HG03159 (cell line): Measurements from ENCODE around the gene THOC1.
"Not testable (repeated sequence)": the region's sequence is repeated elsewhere in the genome, so short reads cannot be mapped to it uniquely, and the experiment has no call there.

ENCODE experiments used
- ATAC-seq: cut with Tn5 transposase; IDR thresholded peaks from one replicate; pipeline ENCODE4 v1.9.1; 2021; ENCODE audit warnings: mild to moderate bottlenecking, moderate library complexity; ENCODE audit not compliant: unreplicated experiment

Gene THOC1, protein sequence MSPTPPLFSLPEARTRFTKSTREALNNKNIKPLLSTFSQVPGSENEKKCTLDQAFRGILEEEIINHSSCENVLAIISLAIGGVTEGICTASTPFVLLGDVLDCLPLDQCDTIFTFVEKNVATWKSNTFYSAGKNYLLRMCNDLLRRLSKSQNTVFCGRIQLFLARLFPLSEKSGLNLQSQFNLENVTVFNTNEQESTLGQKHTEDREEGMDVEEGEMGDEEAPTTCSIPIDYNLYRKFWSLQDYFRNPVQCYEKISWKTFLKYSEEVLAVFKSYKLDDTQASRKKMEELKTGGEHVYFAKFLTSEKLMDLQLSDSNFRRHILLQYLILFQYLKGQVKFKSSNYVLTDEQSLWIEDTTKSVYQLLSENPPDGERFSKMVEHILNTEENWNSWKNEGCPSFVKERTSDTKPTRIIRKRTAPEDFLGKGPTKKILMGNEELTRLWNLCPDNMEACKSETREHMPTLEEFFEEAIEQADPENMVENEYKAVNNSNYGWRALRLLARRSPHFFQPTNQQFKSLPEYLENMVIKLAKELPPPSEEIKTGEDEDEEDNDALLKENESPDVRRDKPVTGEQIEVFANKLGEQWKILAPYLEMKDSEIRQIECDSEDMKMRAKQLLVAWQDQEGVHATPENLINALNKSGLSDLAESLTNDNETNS

DNA sequence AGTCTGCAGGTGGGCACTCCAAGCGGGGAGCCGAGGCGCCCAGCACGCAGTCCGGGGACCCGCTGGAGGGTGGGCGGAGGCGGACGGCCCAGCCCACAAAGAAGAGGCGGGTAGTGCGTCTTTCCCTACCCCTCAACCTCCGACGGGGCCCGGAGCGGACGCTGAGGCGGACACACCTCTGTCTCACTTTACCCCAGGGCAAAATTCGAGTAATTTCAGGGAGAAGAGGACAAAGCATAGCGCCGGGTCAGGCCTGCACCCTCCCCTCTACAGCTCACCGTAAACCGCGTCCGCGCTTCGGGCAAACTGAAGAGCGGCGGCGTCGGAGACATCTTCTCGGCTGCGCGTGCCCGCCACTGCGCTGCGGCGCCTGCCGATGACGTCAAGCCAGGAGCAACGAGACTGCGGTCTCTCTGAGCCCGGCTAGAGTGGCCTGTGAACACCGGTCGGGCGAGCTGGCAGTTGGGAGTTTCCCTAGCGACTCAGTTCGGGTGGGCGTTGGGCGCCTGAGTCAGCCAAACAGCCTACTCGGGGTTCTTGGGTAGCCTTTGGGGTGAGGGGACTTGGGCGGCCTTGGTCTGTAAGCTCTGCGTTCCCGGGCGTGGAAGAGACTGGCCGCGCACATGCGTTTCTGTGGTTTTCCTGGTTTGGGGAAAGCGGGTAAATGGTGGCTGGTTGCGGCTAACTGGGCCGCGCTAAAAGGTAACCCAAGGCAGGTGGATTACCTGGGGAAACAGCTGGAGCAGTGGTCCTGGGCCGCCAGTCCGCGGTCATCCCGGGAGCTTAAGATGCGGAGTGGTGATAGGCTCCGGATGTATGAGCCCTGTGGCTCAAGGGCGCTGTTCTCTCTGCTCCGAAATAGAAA is at the start of gene THOC1:
Gene THOC1, minus strand, starts transcription at position 360 of the 865 bp plus-strand sequence. Its CDS starts 28 bp downstream, at position 332.
- peak; percentile 91 for ATAC-seq

DNA sequence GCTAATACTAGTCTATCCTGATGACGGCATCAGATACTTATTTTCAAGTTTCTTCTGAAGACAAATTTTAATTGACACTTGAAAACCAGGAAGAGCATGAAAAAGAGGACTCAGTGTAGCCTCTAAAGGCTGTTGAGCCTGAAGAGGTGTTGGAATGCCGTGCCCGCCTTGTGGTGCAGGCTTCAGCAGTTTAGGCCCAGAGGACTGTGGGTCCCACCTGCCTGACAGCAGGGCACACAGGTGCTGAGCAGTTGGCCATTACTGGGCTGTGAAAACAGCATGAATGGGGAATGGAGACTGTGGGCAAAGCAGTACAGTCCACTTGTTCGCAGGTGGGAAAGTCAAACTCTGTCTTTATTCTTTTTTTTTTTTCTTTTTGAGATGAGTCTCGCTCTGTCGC is 49.8 kb upstream of the THOC1 start:
- no peak for ATAC-seq

DNA sequence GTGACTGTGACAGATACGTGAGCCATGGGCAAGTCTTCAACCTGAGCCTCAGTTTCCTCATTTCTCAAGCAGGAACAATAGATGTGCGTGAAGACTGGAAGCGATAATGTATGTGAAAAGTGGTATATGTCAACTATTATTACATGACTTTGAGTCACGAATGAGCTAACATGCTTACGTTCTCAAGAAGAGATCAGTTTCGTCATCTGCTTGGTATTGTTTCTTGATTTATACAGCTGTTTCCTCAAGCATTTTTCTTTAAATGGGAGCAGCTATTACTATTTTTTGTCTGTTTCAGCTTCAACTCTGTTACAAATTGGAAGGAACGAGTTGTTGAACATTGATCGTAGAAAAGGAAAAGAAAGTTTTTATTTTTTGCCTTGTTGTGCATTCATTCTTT is 48.5 kb upstream of the THOC1 start:
- no peak for ATAC-seq

DNA sequence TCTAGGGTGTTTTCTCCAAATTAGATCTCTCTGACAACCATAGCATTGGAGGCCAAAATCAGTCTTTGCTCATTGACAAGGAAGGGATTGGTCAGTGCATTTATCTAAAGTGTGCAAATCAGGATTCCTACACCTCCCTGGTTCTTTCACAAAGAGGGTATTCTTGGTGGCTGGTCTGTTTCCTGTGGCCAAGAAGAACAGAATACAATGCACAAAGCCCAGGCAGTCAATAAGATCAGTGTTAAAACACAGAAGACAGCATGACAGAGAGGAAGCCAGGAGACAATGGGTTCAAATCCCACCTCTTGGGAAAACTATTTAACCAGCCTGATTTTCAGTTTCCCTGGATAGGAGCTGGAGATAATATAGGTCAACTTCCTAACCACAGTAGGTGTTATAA is 46.1 kb upstream of the THOC1 start:
- ATAC-seq, result no peak

DNA sequence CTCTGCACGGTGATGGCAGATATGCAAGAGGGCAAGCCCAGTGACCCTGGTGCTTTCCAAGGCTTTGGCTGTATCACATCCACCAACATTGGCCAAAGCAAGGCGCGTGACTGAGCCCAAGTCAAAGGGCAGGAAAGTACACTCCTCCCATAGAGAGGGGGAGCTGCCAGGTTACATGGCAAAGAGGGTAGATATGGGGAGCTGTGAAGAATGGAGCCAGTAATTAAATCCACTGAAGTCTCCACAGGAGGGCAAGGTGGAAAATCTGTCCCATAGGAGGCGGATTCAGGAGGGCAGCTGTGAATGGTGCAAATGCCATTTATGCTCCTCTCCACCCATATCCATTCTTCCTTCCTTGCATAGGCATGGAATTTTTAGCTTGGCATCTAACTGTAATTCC is 44.6 kb upstream of the THOC1 start:
- no peak for ATAC-seq

DNA sequence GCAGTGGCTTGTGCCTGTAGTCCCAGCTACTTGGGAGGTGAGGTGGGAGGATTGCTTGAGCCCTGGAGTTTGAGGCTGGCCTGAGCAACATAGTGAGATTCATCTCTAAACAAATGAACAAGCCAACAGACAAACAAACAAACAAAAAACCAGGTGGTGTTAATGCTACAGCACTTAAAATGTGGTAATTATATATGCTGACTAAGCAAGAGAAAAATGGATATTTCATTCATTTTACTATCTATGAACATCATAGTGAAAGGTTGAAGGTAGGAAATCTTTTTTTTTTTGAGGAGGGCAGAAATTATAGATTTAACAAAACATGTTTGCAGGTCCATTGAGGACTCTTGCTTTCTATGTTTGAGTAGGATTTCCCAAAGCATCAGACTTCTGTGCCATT is 42.2 kb upstream of the THOC1 start:
- ATAC-seq, result no peak

DNA sequence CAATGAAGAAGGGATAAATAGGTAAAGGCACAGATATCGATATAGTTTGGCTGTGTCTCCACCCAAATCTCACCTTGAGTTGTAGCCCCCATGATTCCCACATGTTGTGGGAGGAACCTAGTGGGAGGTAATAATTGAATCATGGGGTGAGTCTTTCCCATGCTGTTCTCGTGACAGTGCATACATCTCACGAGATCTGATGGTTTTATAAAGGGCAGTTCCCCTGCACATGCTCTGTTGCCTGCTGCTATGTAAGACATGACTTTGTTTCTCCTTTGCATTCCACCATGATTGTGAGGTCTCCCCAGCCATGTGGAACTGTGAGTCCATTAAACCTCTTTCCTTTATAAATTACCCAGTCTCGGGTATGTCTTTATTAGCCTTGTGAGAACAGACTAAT is 40.2 kb upstream of the THOC1 start:
- ATAC-seq, result not testable (repeated sequence)

DNA sequence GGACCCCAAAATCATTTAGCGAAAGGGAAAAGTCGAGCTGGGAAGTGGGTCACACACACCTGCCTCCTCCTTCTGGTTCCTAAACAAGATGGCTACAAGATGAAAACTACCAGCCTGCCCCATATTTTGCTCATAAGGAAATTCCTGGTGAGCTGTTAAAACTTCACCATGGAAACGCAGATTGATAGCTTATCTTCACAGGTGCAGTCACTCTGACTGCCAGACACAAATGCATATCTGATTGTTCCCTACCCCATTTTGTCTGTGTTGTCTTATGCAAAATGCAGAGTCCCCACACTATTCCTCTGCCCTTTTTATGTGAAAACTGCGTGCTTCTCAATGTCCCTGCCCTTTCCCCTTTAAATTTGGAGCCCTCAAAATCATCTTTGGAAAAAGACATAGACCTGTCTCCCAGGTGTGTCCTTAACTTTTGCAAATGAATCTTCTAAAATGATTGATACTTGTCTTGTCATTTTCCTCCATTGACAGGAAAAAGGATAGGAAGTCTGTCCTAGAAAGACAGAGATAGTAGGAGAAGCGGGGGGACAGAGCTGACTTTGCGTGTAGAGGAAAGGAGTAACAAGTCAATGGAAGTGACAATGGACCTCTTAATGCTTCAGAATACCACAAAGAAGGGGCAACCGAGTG is 38.9 kb upstream of the THOC1 start:
- no peak for ATAC-seq

DNA sequence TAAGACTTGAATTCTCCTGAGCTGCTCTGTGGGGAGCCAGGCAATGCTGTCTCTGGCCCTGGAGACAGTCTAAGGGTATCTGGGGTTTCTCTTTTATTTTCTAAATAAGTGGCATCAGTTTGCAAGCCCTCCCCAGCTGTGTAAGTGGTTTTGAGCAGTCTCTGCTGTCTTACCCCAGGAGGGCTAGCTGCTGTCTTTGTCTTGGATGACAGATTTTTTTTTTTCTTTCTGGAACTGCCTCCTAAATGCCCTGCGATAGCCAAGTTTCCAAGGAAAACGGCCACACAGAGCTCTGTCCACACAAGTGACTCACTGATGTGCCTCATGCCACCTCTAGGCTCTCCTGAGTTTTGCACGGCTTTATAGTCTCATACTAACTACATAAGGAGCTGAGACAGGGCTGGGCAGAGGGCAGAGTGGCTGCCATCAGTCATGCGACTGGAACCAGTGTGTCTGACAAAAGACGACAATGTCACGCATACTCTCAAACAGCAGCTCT is 37.2 kb upstream of the THOC1 start:
- no peak for ATAC-seq

DNA sequence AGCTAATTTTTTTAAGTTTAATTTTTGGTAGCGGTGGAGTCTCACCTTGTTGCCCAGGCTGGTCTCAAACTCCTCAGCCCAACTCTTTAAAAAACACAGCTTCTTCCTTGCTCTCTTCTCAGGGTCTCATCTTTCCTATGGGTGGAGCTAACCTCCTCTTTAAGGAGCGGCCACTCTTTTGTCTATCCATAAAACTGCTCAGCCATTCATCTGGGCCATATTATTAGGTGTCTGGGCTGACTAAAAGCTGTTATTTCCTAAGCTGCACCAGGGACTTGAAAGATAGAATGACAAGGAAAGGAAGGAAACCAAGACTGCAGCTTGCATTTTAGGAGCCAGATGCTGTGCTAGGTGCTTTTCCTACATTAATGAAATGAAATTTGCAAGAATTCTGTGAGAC is 35.8 kb upstream of the THOC1 start:
- no peak for ATAC-seq

DNA sequence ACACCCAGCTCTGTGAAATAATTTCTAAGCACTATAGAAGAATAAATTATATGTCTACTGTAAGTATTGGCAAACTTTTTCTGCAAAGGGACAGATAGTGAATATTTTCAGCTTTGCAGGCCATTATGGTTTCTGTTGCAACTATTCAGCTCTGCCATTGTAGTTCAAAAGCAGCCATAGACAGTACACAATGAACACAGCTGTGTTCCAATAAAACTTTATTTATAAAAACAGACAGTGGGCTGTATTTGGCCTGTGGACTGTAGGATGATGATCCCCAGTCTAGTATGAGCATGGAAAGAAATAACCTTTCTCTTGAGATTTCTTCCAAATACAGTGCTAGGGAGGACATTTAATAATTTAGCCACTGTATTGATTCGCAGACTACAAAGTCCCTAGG is 35.2 kb upstream of the THOC1 start:
- no peak for ATAC-seq

DNA sequence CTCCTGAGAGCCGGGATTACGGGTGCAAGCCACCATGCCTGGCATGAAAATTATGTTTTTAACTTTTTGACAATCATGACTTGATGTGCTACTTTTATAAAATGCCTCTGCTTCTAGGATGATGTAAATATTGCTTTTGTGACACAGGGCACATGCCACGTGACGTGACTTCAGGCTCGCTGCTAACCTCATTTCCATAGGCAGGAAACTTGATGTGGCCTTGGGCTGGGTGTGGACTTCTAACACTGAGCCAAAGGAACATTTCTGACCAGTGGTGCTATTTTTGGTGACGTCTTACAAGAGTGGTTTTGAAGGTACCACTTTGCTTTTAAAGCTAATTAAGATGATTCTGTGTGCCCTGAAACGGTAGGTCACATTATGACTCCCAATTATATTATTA is 34.2 kb upstream of the THOC1 start:
- no peak for ATAC-seq

DNA sequence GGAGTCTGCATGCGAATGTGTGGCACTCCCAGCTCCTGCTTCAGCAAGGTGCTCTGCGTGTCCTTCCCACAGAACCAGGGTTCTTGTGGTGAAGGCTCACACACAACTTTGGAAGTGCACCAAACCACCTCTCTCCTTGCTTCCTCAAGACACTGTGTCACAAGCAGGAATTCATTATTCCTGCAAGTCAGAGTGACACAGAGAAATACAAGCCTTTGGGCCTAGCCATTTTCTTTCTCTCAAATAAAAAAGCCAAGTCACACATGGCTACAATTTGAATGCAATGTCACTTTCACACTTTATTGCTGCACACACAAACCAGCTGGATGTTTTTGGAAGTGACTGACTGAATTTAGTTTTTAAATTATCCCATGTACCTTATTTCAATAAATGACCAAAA is 30.1 kb upstream of the THOC1 start:
- no peak for ATAC-seq

DNA sequence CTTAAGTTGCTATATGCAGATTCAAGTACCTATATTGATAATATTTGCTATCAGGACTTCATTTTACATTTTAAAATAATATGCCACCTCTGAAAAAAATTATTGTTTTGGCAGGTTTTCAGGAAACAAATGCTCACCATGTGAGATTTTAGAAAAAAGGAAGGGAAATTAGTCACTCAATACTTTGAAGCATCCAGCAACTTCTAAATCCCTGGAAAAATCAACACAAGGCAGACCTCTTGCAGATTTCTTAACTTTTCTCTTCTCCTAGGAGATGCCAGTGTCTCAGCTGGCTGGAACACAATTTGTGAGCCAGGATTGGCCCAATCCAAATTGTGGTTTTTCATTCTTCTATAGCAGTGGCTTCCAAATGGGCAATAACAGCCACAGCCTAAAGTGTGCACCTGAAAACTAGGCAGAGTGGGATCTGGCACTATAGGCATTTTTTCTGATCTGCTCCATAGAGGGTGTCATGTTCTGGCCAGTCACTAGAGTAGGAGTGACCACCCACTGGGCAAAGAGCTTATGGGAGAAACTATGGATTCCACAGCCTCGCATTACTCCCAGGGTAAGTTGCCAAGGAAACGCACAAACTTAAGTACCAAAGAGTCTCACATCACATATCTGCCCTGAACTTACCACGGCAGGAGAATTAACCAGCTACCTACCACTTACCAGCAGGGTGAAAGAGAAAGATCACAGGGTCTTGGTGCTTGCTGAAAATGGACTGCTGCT is 28.1 kb upstream of the THOC1 start:
- ATAC-seq, result no peak

DNA sequence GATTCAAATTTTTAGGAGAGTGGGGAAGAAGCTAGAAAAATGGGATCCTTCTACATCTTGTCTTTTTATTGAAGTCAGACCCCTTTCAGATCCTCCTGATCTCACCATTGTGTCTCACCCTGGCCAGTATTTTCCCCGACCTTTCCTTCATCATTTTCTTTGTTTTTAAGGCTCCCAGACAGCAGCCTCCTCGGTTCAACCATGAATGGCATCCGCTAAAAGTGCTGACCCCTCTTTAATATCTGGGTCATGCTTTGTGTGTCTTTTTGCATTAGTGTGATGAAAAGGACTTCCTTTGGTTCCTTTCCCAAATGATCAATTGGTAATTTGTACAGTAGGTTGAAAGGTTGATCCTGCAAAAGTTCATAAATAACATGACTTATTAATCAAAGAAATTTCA is 26.7 kb upstream of the THOC1 start:
- no peak for ATAC-seq

DNA sequence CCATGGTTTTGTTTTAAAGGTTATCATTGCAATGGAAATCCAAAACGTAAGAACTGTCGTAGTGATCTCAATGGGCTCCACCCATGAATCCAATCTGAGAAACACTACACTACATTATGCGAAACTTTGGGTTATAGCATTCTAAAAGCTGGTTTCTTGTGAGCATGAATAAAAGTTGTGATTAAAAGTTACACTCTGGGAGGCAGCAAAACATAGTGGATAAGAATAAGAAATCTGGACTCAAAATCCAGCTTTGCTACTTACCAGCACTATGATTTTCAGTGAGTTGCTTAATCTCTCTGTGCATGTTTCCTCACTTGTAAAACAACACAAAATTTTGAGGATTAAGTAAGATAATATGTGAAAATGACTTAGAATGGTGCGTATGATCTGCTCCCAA is 25.7 kb upstream of the THOC1 start:
- no peak for ATAC-seq

DNA sequence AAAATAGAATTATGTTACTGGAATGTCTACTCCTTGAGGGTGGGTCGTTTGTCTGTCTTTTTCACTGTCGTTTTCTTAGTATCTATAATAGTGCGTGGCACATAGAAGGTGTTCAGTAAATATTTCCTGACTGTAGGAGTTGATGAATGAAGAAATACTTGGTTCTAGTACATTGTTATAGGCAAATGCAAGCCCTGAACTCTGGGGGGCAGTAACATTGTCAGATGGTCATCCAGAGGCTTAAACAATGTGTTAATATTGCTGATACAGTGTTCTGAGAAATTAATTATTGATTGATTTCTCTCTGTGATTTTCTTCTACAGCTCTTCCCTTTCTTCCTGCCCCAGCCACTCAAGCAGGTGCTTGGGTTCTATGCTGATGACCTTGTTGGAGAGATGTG is 24.4 kb upstream of the THOC1 start:
- ATAC-seq, result no peak

DNA sequence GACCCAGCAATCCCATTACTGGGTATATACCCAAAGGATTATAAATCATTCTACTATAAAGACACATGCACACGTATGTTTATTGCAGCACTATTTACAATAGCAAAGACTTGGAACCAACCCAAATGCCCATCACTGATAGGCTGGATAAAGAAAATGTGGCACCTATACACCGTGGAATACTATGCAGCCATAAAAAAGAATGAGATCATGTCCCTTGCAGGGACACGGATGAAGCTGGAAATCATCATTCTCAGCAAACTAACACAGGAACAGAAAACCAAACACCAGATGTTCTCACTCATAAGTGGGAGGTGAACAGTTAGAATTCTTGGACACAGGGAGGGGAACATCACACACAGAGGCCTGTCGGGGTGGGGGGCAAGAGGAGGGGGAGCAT is 22.1 kb upstream of the THOC1 start:
- not testable (repeated sequence) for ATAC-seq

DNA sequence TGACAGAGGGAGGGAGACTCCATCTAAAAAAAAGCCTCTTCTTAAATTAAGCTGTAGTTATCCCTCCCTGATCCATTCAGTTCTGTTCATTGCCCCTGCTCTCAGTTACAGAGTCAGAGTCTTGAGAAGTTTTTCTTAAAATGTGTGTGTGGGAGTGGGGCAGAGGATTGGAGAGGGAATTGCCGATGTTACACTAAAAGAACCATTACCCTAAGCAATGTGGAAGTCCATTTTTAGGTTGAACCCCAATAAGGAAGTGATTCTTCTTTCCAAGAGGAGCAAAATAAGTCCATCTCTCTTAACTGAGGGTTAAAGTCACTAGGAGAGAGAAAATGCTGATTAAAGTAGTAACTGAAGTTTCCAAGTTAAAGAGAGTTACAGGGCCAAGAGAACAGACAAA is 21.2 kb upstream of the THOC1 start:
- ATAC-seq, result no peak
